Peyer's patch (tissue), 4 donors: ENCODE results near the gene ASCC1.

ENCODE experiments used
- CTCF ChIP-seq, 6 experiments: fragments of 450-650 bp in 4 of 6; fragments of 200-600 bp in 2 of 6; sonication (generic) in 1 of 6; IDR thresholded peaks; one replicate each; pipeline ENCODE4 v1.5.1; 2017 to 2019; ENCODE audit warnings: antibody characterized with exemption in 6 of 6, mild to moderate bottlenecking in 3 of 6, moderate library complexity in 1 of 6
- POLR2A ChIP-seq, 2 donors: fragments of 450-650 bp; IDR thresholded peaks; one replicate each; pipeline ENCODE4 v1.5.1; 2017; ENCODE audit warnings: antibody characterized with exemption in 2 of 2, mild to moderate bottlenecking in 2 of 2, moderate library complexity in 2 of 2

DNA sequence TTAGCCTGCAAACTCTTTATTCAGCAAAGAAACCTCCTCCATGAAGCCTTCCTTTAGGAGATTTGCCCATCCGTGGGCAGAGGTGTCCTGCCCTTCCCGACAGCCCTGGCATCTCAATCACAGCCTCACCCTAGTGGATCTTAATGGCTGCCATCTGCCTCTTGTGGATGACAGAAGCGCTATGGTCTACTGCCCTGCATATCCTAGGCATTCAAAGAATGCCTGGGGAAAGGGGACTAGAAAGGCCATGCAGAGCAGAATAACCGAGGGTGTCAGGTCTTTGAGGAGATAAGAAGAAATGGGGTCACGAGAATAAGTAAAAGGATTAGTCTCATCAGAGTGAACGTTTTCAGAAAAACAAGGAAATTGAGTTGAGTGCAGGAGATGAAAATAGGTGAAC is 70.0 kb downstream of the ASCC1 start:
- no peak for TF ChIP-seq POLR2A (IDR thresholded peaks at IDR 0.05)
- no peak for TF ChIP-seq CTCF (IDR thresholded peaks at IDR 0.05)
